HG02642 (cell line): ENCODE measurements around the gene NCOA1.

Experiments
- ATAC-seq: cut with Tn5 transposase; IDR thresholded peaks from one replicate; pipeline ENCODE4 v1.9.1; 2021; ENCODE audit warnings: mild to moderate bottlenecking; ENCODE audit not compliant: unreplicated experiment, poor library complexity

The NCOA1 gene

GRCh38 chr2:24501813-24502212 lies 10.8 kb downstream of the NCOA1 start:
- ATAC-seq, result no peak

- no peak for ATAC-seq
Observed at GRCh38 chr2:24505534-24506275, 14.7 kb downstream of the NCOA1 start.

GRCh38 chr2:24507549-24507948 lies 16.5 kb downstream of the NCOA1 start:
- ATAC-seq, result no peak

GRCh38 chr2:24508878-24509277 lies 17.8 kb downstream of the NCOA1 start:
- ATAC-seq, result no peak

- peak; percentile 80 for ATAC-seq
Observed at GRCh38 chr2:24509425-24509824, 18.4 kb downstream of the NCOA1 start.

- peak; percentile 53 for ATAC-seq
Observed at GRCh38 chr2:24509840-24510239, 18.8 kb downstream of the NCOA1 start.

- no peak for ATAC-seq
Observed at GRCh38 chr2:24510771-24511170, 19.7 kb downstream of the NCOA1 start.

- no peak for ATAC-seq
Observed at GRCh38 chr2:24511198-24511597, 20.1 kb downstream of the NCOA1 start.

GRCh38 chr2:24511894-24512293 lies 20.8 kb downstream of the NCOA1 start:
- no peak for ATAC-seq

GRCh38 chr2:24512404-24512803 lies 21.4 kb downstream of the NCOA1 start:
- ATAC-seq, result no peak

- ATAC-seq, result no peak
Observed at GRCh38 chr2:24512831-24513230, 21.8 kb downstream of the NCOA1 start.

GRCh38 chr2:24513281-24514071 lies 22.4 kb downstream of the NCOA1 start:
- ATAC-seq, result no peak

GRCh38 chr2:24514820-24515219 lies 23.8 kb downstream of the NCOA1 start:
- ATAC-seq, result no peak

GRCh38 chr2:24515335-24515734 lies 24.3 kb downstream of the NCOA1 start:
- ATAC-seq, result no peak

GRCh38 chr2:24515831-24516230 lies 24.8 kb downstream of the NCOA1 start:
- ATAC-seq, result no peak

GRCh38 chr2:24517247-24517646 lies 26.2 kb downstream of the NCOA1 start:
- ATAC-seq, result no peak

GRCh38 chr2:24520175-24520574 lies 29.1 kb downstream of the NCOA1 start:
- ATAC-seq, result no peak

GRCh38 chr2:24521162-24521857 lies 30.3 kb downstream of the NCOA1 start:
- no peak for ATAC-seq

- ATAC-seq, result no peak
Observed at GRCh38 chr2:24521975-24522639, 31.1 kb downstream of the NCOA1 start.

- no peak for ATAC-seq
Observed at GRCh38 chr2:24527536-24527935, 36.5 kb downstream of the NCOA1 start.

GRCh38 chr2:24530796-24531195 lies 39.7 kb downstream of the NCOA1 start:
- ATAC-seq, result no peak
